HEK293 (cell line): ENCODE data around the gene LSMEM2.

Experiments used
- CTCF ChIA-PET: fragments of 350-600 bp; formaldehyde crosslinking; extraction: SDS; loops from one replicate; lab custom pipeline; 2021; ENCODE audit warnings: antibody characterized with exemption; lab: Yijun Ruan, JAX
- POLR2A ChIA-PET: fragments of 300-600 bp; formaldehyde crosslinking; extraction: SDS; loops from one replicate; lab custom pipeline; 2020; ENCODE audit warnings: antibody characterized with exemption, inconsistent platforms; lab: Yijun Ruan, JAX
- H3K27ac ChIP-seq: fragments of 200-500 bp; sonication (Bioruptor generic); 2 replicates; pipeline ENCODE4 v1.5.1; 2014; ENCODE audit warnings: low read depth, low read length, control low read depth, inconsistent platforms; ENCODE audit errors: extremely low read depth
- H3K36me3 ChIP-seq, 2 experiments: fragments of 200-500 bp in 1 of 2; sonication (Bioruptor generic) in 1 of 2; 1 replicate in 1 of 2; 2 replicates in 1 of 2; pipeline ENCODE4 v1.5.1; 2014 to 2017; ENCODE audit warnings: inconsistent platforms in 2 of 2, low read length in 2 of 2; ENCODE audit not compliant: control insufficient read depth in 2 of 2, insufficient read depth in 1 of 2
- H3K4me1 ChIP-seq: fragments of 200-500 bp; sonication (Bioruptor generic); 2 replicates; pipeline ENCODE4 v1.5.1; 2014; ENCODE audit warnings: mild to moderate bottlenecking, low read length, inconsistent platforms; ENCODE audit not compliant: control insufficient read depth, insufficient read depth
- H3K4me3 ChIP-seq: 2 replicates; pipeline ENCODE4 v1.5.1; 2011; ENCODE audit warnings: low read depth, mild to moderate bottlenecking, control low read depth, low read length, moderate library complexity
- H3K9me3 ChIP-seq: fragments of 200-500 bp; sonication (Bioruptor generic); 2 replicates; pipeline ENCODE4 v1.5.1; 2014; ENCODE audit warnings: low read depth, low read length, inconsistent platforms; ENCODE audit not compliant: control insufficient read depth, insufficient read depth
- GLIS1 ChIP-seq: fragments of 450-650 bp; formaldehyde crosslinking; IDR thresholded peaks from 2 replicates; pipeline ENCODE4 v1.5.1; 2016; ENCODE audit warnings: missing biosample characterization, missing genetic modification characterization
- GLIS2 ChIP-seq: fragments of 450-650 bp; formaldehyde crosslinking; IDR thresholded peaks from 2 replicates; pipeline ENCODE4 v1.5.1; 2016; ENCODE audit warnings: missing biosample characterization, missing genetic modification characterization
- HOXD13 ChIP-seq: sonication (generic); formaldehyde crosslinking; IDR thresholded peaks from 2 replicates; pipeline ENCODE4 v1.8.0; 2022; ENCODE audit warnings: missing genetic modification reagents, borderline replicate concordance
- KLF10 ChIP-seq: fragments of 450-650 bp; IDR thresholded peaks from 2 replicates; pipeline ENCODE4 v1.5.1; 2018; ENCODE audit warnings: missing biosample characterization, mild to moderate bottlenecking, missing genetic modification characterization
- KLF8 ChIP-seq: fragments of 450-650 bp; formaldehyde crosslinking; IDR thresholded peaks from 2 replicates; pipeline ENCODE4 v1.5.1; 2016; ENCODE audit warnings: missing biosample characterization, missing genetic modification characterization
- KLF9 ChIP-seq: fragments of 450-650 bp; formaldehyde crosslinking; IDR thresholded peaks from 2 replicates; pipeline ENCODE4 v1.5.1; 2016; ENCODE audit warnings: missing biosample characterization, missing genetic modification characterization, low read depth
- MEIS1 ChIP-seq: sonication (generic); formaldehyde crosslinking; IDR thresholded peaks from 2 replicates; pipeline ENCODE4 v1.8.1; 2022; ENCODE audit warnings: missing genetic modification reagents, mild to moderate bottlenecking, borderline replicate concordance
- REPIN1 ChIP-seq: fragments of 450-650 bp; formaldehyde crosslinking; IDR thresholded peaks from 2 replicates; pipeline ENCODE4 v1.5.1; 2017; ENCODE audit warnings: missing biosample characterization, missing genetic modification characterization, low read depth
- SCRT2 ChIP-seq: fragments of 450-650 bp; formaldehyde crosslinking; IDR thresholded peaks from 2 replicates; pipeline ENCODE4 v1.5.1; 2016; ENCODE audit warnings: missing biosample characterization, missing genetic modification characterization
- ZBTB8A ChIP-seq: fragments of 450-650 bp; formaldehyde crosslinking; IDR thresholded peaks from 2 replicates; pipeline ENCODE4 v1.5.1; 2016; ENCODE audit warnings: missing biosample characterization, missing genetic modification characterization
- ZFP41 ChIP-seq: fragments of 450-650 bp; formaldehyde crosslinking; IDR thresholded peaks from 2 replicates; pipeline ENCODE4 v1.5.1; 2016; ENCODE audit warnings: missing biosample characterization, missing genetic modification characterization, borderline replicate concordance
- ZNF112 ChIP-seq: fragments of 450-650 bp; formaldehyde crosslinking; IDR thresholded peaks from 2 replicates; pipeline ENCODE4 v1.5.0; 2017; ENCODE audit warnings: missing biosample characterization, missing genetic modification characterization
- ZNF16 ChIP-seq: fragments of 450-650 bp; formaldehyde crosslinking; IDR thresholded peaks from 2 replicates; pipeline ENCODE4 v1.5.1; 2016; ENCODE audit warnings: low read depth, missing biosample characterization, missing genetic modification characterization
- ZNF19 ChIP-seq: fragments of 450-650 bp; formaldehyde crosslinking; IDR thresholded peaks from 2 replicates; pipeline ENCODE4; 2016; ENCODE audit warnings: missing biosample characterization, missing genetic modification characterization, low read depth
- ZNF248 ChIP-seq: fragments of 450-650 bp; formaldehyde crosslinking; IDR thresholded peaks from 2 replicates; pipeline ENCODE4 v1.5.1; 2017; ENCODE audit warnings: missing biosample characterization, missing genetic modification characterization
- ZNF292 ChIP-seq: fragments of 450-650 bp; formaldehyde crosslinking; IDR thresholded peaks from 2 replicates; pipeline ENCODE4 v1.5.1; 2016; ENCODE audit warnings: low read depth, missing biosample characterization, missing genetic modification characterization, borderline replicate concordance
- ZNF37A ChIP-seq: fragments of 450-650 bp; IDR thresholded peaks from 2 replicates; pipeline ENCODE4 v1.5.1; 2018; ENCODE audit warnings: missing biosample characterization, missing genetic modification characterization
- ZNF501 ChIP-seq: fragments of 450-650 bp; formaldehyde crosslinking; IDR thresholded peaks from 2 replicates; pipeline ENCODE4 v1.5.1; 2016; ENCODE audit warnings: missing biosample characterization, missing genetic modification characterization
- ZNF521 ChIP-seq: fragments of 450-650 bp; formaldehyde crosslinking; IDR thresholded peaks from 2 replicates; pipeline ENCODE4 v1.5.1; 2017; ENCODE audit warnings: missing biosample characterization, mild to moderate bottlenecking, missing genetic modification characterization
- ZNF560 ChIP-seq: fragments of 450-650 bp; formaldehyde crosslinking; IDR thresholded peaks from 2 replicates; pipeline ENCODE4 v1.5.1; 2017; ENCODE audit warnings: missing biosample characterization, missing genetic modification characterization, borderline replicate concordance
- ZNF596 ChIP-seq: fragments of 450-650 bp; IDR thresholded peaks from 2 replicates; pipeline ENCODE4 v1.5.0; 2018; ENCODE audit warnings: missing biosample characterization, mild to moderate bottlenecking, missing genetic modification characterization, moderate library complexity
- ZNF623 ChIP-seq: fragments of 450-650 bp; formaldehyde crosslinking; IDR thresholded peaks from 2 replicates; pipeline ENCODE4 v1.5.1; 2016; ENCODE audit warnings: missing biosample characterization, missing genetic modification characterization
- ZNF777 ChIP-seq: fragments of 450-650 bp; formaldehyde crosslinking; IDR thresholded peaks from 2 replicates; pipeline ENCODE4 v1.5.1; 2017; ENCODE audit warnings: missing biosample characterization, missing genetic modification characterization, borderline replicate concordance
- ZXDB ChIP-seq: fragments of 450-650 bp; formaldehyde crosslinking; IDR thresholded peaks from 2 replicates; pipeline ENCODE4 v1.5.1; 2016; ENCODE audit warnings: missing biosample characterization, missing genetic modification characterization
- TF ChIP-seq, protein P1 (sequence below): fragments of 450-650 bp; formaldehyde crosslinking; IDR thresholded peaks from 2 replicates; pipeline ENCODE4 v1.5.1; 2016; ENCODE audit warnings: missing biosample characterization, missing genetic modification characterization
- TF ChIP-seq, protein P2 (sequence below): fragments of 450-650 bp; formaldehyde crosslinking; IDR thresholded peaks from 2 replicates; pipeline ENCODE4 v1.5.1; 2017; ENCODE audit warnings: missing biosample characterization, missing genetic modification characterization
- TF ChIP-seq, protein P3 (sequence below): fragments of 450-650 bp; formaldehyde crosslinking; IDR thresholded peaks from 2 replicates; pipeline ENCODE4 v1.5.1; 2017; ENCODE audit warnings: missing biosample characterization, missing genetic modification characterization
- TF ChIP-seq, protein P4 (sequence below): fragments of 450-650 bp; formaldehyde crosslinking; optimal IDR thresholded peaks from 2 replicates; pipeline ENCODE3; 2016; ENCODE audit warnings: missing biosample characterization, mild to moderate bottlenecking, missing genetic modification characterization

LSMEM2 gene

DNA sequence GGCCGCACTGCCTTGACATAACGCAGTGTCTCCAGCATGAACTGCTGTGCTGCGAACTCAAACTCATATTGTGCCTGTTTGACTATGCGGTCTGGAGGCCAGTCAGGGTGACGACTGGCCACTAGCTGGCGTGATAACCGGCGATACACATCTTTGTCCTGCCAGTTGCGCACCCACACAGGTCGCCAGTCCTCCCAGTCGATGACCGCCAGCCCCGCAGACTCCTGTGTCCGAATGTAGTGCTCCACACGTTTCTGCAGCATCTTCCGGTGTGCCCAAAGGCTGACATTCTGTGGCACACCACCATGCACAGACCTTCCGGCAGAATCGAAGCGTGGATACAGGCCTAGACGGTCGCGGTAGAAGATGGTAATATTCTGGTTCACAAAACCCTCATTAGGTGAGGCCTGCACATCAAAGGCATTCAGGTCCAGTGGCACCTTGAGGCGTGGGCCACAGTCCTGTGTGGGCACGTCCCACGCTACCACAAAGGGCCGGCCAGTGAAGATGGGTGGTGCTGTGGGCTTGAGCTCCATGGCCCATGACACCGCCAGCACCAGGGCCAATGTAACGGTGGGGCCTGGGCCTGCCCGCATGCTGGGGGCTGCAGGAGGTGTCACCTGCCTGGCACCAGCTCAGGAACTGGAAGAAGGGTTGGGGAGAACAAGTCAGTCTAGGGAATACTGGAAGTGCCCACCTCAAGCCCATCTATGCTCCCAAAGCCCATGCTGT is 41.2 kb downstream of the LSMEM2 start:
- no peak for TF ChIP-seq ZNF248 (tag by site-specific recombination)
- TF ChIP-seq ZNF623 (tag by site-specific recombination), result no peak
- TF ChIP-seq ZNF37A (tag by site-specific recombination), result no peak
- TF ChIP-seq HOXD13 (CRISPR knock-in tag), result no peak
- TF ChIP-seq ZNF521 (tag by site-specific recombination), result no peak
- TF ChIP-seq MEIS1 (CRISPR knock-in tag), result no peak
- TF ChIP-seq, protein P1, sequence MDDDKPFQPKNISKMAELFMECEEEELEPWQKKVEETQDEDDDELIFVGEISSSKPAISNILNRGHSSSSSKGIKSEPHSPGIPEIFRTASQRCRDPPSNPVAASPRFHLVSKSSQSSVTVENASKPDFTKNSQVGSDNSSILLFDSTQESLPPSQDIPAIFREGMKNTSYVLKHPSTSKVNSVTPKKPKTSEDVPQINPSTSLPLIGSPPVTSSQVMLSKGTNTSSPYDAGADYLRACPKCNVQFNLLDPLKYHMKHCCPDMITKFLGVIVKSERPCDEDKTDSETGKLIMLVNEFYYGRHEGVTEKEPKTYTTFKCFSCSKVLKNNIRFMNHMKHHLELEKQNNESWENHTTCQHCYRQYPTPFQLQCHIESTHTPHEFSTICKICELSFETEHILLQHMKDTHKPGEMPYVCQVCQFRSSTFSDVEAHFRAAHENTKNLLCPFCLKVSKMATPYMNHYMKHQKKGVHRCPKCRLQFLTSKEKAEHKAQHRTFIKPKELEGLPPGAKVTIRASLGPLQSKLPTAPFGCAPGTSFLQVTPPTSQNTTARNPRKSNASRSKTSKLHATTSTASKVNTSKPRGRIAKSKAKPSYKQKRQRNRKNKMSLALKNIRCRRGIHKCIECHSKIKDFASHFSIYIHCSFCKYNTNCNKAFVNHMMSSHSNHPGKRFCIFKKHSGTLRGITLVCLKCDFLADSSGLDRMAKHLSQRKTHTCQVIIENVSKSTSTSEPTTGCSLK (tag by site-specific recombination), result no peak
- TF ChIP-seq ZNF292 (tag by site-specific recombination), result no peak
- no peak for TF ChIP-seq REPIN1 (tag by site-specific recombination)
- no peak for TF ChIP-seq ZNF501 (tag by site-specific recombination)
- TF ChIP-seq SCRT2, result no peak
- TF ChIP-seq, protein P2, sequence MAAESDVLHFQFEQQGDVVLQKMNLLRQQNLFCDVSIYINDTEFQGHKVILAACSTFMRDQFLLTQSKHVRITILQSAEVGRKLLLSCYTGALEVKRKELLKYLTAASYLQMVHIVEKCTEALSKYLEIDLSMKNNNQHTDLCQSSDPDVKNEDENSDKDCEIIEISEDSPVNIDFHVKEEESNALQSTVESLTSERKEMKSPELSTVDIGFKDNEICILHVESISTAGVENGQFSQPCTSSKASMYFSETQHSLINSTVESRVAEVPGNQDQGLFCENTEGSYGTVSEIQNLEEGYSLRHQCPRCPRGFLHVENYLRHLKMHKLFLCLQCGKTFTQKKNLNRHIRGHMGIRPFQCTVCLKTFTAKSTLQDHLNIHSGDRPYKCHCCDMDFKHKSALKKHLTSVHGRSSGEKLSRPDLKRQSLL (tag by site-specific recombination), result no peak
- no peak for TF ChIP-seq ZNF777
- no peak for TF ChIP-seq ZBTB8A (tag by site-specific recombination)
- CTCF ChIA-PET, result interaction anchor here (1.0 kb wide), 1 partner anchor 14 kb away, joined by 3 read pairs; no protein-coding TSS in a partner anchor
- H3K36me3 ChIP-seq, result peaks cover 0 to 53% of the 10 kb centered on the region in 2 experiments; a peak in 1 of 3 replicates
- peaks cover 7% of the 10 kb centered on the region; the same call in 1 of the 2 replicates for H3K4me1 ChIP-seq
- no peak overlapping the region for H3K27ac ChIP-seq
- POLR2A ChIA-PET, result interaction anchor here (1.4 to 3.6 kb wide), 3 partner anchors 11 to 28 kb away, joined by 3 to 17 read pairs (median 12); partner anchors contain the start of gene IFRD2
- no peaks in the 10 kb centered on the region for H3K9me3 ChIP-seq
- peak overlapping the region; percentile 62 for H3K4me3 ChIP-seq

DNA sequence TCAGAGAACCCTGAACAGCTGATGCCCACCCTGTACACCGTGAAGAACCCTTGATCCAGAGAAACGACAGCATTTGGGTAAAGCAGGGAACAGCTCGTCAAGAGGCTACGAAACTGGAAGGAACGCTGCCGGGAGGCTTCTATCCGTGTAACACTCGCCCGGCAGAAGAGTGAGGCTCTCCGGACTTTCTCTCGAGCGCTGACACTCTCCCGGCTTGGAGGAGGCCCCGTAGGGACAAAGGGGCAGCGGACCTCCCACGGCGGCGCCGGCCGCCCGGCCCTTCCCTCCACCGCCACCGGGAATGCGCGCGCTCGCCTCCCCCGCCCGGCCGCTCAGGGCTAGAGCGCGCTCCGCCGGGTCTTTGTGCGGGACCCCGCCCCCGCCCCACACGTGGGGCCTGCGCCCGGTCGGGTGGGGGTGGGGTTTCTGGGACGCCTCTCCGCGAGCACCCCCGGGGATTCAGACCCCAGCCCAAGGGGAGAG is 42.0 kb downstream of the LSMEM2 start:
- H3K27ac ChIP-seq, result peak overlapping the region; percentile 95; the same call in 1 of the 2 replicates
- H3K9me3 ChIP-seq, result no peaks in the 10 kb centered on the region
- POLR2A ChIA-PET, result interaction anchor here (0.6 to 3.2 kb wide), 9 partner anchors 10 to 370 kb away, joined by 3 to 17 read pairs (median 5); partner anchors contain the start of genes CYB561D2, HYAL3, NAA80 and NPRL2
- H3K36me3 ChIP-seq, result peaks cover 0 to 61% of the 10 kb centered on the region in 2 experiments; a peak in 1 of 3 replicates
- H3K4me3 ChIP-seq, result peak overlapping the region; percentile 62
- H3K4me1 ChIP-seq, result peaks cover 7% of the 10 kb centered on the region; the same call in 1 of the 2 replicates
- CTCF ChIA-PET, result interaction anchor here (0.5 to 1.3 kb wide), 8 partner anchors 15 to 1493 kb away, joined by 3 to 7 read pairs (median 3); no protein-coding TSS in a partner anchor
- TF ChIP-seq GLIS2 (tag by site-specific recombination), result peak; percentile 67
- no peak for TF ChIP-seq ZNF112 (tag by site-specific recombination)
- peak; percentile 1; the same call in 1 of the 2 replicates for TF ChIP-seq ZBTB8A (tag by site-specific recombination)
- no peak for TF ChIP-seq ZNF19 (tag by site-specific recombination)
- peak; percentile 82; the same call in 1 of the 2 replicates for TF ChIP-seq ZNF560 (tag by site-specific recombination)
- TF ChIP-seq, protein P3, sequence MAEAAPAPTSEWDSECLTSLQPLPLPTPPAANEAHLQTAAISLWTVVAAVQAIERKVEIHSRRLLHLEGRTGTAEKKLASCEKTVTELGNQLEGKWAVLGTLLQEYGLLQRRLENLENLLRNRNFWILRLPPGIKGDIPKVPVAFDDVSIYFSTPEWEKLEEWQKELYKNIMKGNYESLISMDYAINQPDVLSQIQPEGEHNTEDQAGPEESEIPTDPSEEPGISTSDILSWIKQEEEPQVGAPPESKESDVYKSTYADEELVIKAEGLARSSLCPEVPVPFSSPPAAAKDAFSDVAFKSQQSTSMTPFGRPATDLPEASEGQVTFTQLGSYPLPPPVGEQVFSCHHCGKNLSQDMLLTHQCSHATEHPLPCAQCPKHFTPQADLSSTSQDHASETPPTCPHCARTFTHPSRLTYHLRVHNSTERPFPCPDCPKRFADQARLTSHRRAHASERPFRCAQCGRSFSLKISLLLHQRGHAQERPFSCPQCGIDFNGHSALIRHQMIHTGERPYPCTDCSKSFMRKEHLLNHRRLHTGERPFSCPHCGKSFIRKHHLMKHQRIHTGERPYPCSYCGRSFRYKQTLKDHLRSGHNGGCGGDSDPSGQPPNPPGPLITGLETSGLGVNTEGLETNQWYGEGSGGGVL (tag by site-specific recombination), result peak; percentile 22; the same call in 1 of the 2 replicates
- no peak for TF ChIP-seq ZNF596 (tag by site-specific recombination)
- peak; percentile 75; the same call in 1 of the 2 replicates for TF ChIP-seq KLF8 (tag by site-specific recombination)
- peak; percentile 88 for TF ChIP-seq GLIS1 (tag by site-specific recombination)
- TF ChIP-seq, protein P4, sequence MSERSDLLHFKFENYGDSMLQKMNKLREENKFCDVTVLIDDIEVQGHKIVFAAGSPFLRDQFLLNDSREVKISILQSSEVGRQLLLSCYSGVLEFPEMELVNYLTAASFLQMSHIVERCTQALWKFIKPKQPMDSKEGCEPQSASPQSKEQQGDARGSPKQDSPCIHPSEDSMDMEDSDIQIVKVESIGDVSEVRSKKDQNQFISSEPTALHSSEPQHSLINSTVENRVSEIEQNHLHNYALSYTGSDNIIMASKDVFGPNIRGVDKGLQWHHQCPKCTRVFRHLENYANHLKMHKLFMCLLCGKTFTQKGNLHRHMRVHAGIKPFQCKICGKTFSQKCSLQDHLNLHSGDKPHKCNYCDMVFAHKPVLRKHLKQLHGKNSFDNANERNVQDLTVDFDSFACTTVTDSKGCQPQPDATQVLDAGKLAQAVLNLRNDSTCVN, result peak; percentile 72
- no peak for TF ChIP-seq ZFP41 (tag by site-specific recombination)
- TF ChIP-seq ZXDB (tag by site-specific recombination), result peak; percentile 8; the same call in 1 of the 2 replicates
- no peak for TF ChIP-seq ZNF16
- peak; percentile 74 for TF ChIP-seq KLF9 (tag by site-specific recombination)
- 0 out of 2 replicates have a peak, but pooled peaks have one; percentile 69 for TF ChIP-seq KLF10
